ENCODE data around the gene PDCD1.

DNA sequence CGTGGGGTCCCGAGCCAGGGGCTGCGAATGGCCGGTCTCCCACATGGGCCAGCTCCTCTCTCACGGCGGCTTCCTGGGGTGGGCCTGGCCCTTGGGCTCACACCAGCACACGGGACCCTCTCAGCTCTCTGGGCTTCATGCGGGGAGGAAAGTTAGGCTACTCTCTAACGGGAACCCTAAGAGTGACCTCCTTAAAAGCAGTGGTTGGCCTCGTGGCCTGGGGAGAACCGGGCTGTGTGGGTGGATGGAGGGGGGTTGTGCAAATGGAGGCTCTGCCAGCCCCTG is 36.7 kb upstream of the PDCD1 start:
- no peak for TF ChIP-seq GABPA (IDR thresholded peaks at IDR 0.05; ENCODE audit: low read depth)
- TF ChIP-seq, protein P1, sequence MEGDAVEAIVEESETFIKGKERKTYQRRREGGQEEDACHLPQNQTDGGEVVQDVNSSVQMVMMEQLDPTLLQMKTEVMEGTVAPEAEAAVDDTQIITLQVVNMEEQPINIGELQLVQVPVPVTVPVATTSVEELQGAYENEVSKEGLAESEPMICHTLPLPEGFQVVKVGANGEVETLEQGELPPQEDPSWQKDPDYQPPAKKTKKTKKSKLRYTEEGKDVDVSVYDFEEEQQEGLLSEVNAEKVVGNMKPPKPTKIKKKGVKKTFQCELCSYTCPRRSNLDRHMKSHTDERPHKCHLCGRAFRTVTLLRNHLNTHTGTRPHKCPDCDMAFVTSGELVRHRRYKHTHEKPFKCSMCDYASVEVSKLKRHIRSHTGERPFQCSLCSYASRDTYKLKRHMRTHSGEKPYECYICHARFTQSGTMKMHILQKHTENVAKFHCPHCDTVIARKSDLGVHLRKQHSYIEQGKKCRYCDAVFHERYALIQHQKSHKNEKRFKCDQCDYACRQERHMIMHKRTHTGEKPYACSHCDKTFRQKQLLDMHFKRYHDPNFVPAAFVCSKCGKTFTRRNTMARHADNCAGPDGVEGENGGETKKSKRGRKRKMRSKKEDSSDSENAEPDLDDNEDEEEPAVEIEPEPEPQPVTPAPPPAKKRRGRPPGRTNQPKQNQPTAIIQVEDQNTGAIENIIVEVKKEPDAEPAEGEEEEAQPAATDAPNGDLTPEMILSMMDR (IDR thresholded peaks at IDR 0.05; ENCODE audit: insufficient read depth, low read length) = no peak
- no peak for TF ChIP-seq POLR2AphosphoS5 (IDR thresholded peaks at IDR 0.05; ENCODE audit: low read depth)

Measured in HL-60 (cell line).